SK-N-MC (cell line): ENCODE results near the gene MALRD1.

Experiments used
- EZH2 ChIP-seq: fragments of 200-600 bp; sonication (generic); IDR thresholded peaks from one replicate; pipeline ENCODE4 v1.6.1; 2017; ENCODE audit warnings: antibody characterized with exemption
- FOXP2 ChIP-seq: optimal IDR thresholded peaks from 2 replicates; pipeline ENCODE3; 2011; ENCODE audit warnings: mild to moderate bottlenecking, moderate library complexity; ENCODE audit not compliant: insufficient read depth; ENCODE audit errors: extremely low read length, control extremely low read depth
- POLR2AphosphoS5 ChIP-seq: IDR thresholded peaks from 2 replicates; pipeline ENCODE4 v1.6.1; 2012; ENCODE audit warnings: mild to moderate bottlenecking, low read depth, low read length, borderline replicate concordance

GRCh38 chr10:19570120-19570519, 521.5 kb downstream of the MALRD1 start:
- TF ChIP-seq POLR2AphosphoS5 (no peak), EZH2 (no peak), FOXP2 (no peak)
